ENCODE results near the gene ETV3.

ETV3 gene

DNA sequence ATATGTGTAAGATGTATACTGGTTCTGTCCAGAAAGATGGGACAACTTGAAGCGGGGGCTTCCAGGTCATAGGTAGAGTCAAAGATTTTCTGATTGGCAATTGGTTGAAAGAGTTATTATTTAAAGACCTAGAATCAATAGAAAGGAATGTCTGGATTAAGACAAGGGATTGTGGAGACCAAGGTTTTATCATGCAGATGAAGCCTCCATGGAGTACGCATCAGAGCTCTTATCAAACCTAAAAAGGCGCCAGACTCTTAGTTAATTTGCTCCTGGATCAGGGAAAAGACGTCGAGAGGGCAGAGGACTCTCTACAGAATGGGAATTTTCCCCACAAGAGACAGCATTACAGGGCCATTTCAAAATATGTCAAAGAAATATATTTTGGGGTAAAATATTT is 23.7 kb upstream of the ETV3 start:
- no peak for DNase-seq (ENCODE audit: low spot score)

DNA sequence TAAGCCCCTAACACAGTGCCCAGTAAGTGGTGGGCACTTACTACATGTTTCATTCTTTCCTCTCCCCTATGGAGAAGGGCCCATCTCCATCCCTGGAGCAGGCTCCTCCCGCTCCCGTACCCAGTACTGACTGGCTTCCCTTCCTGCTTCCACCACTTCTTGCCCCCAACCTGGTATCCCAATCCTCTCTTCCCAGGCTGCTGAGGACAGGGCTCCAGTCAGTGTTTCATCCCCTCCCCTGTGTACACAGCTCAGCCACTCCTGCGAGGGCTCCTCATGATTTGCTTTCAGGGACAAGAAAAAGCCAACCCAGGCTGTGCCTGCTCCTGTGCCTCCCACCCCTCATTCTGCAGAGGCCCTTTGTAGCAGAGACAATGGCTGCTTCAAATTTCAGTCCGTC is 20.8 kb upstream of the ETV3 start:
- no peak for DNase-seq (ENCODE audit: low spot score)

DNA sequence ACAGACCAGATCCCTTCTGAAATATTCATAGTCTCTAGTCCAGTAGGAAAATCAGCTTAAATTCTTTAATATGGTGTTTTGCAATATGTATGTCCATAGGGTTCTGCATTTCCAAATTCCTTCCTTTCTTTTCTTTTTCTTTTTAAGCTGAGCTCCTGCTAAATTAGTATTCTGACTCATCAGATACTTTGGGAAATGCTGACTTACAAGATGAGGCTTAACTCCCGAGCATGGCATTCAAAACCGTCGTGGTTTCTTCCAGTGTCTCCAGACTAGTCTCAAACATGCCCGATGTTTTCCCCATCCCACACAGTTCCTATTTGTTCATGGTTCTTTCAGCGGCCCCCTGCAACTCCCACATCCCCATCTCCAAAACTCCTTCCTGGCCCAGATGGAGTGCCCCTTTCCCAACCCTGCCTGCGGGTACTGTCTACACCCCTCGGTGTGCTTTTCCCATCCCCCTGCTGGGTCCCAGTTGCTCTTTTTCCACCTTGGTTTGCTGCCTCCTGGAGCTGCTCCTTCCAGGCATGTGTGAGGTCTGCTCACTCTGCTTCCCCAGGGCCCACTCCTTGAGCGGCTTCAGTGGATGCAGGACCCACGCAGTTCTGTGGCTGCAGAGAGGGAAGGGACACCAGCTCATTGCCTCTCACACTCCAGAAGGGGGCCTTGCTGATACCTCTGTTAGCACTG is 19.5 kb upstream of the ETV3 start:
- no peak for DNase-seq (ENCODE audit: low spot score)

DNA sequence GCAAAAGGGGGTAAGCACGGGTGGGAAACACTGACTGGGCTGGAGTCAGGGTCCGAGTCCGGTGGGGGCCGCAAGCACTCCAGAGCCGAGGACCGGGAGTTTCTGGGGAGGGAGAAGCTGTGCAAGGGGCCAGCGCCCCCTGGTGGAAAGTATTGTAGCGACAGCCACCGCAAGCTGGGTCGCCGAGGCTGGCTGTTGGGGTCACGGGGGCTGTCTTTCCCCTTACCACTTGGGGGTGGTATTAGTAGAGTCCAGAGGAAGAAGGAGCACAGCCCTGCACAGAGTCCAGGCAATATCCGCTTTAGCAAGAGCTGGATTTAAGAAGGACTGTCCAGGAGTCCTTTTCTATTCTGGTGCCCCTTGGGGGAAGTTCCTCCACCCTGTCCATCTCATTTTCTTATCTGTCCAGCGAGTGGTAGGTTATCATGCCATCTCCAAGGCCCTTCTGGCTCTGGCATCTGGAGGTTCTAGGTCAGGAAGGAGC is 17.9 kb upstream of the ETV3 start:
- DNase-seq (ENCODE audit: low spot score): peak; percentile 77

DNA sequence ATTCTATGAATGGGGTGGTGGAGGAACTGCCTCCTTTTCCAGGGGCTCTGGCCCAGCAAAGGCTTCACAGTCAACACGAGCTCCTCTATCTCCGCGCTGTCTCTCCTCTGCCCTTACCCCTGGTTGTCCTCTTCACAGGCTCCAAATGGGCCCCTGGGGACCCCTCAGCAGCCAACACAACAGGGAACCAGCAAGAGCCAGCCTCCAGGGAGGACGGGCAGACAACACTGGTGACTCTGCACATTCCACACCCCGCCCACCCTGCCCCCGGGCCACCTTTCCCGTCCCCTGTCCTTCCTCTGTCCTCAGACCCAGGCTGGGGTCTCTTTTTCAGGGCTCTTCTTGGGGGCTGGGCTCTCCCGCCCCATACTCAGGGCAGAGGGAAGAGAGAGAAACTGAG is 17.5 kb upstream of the ETV3 start:
- DNase-seq (ENCODE audit: low spot score): no peak

DNA sequence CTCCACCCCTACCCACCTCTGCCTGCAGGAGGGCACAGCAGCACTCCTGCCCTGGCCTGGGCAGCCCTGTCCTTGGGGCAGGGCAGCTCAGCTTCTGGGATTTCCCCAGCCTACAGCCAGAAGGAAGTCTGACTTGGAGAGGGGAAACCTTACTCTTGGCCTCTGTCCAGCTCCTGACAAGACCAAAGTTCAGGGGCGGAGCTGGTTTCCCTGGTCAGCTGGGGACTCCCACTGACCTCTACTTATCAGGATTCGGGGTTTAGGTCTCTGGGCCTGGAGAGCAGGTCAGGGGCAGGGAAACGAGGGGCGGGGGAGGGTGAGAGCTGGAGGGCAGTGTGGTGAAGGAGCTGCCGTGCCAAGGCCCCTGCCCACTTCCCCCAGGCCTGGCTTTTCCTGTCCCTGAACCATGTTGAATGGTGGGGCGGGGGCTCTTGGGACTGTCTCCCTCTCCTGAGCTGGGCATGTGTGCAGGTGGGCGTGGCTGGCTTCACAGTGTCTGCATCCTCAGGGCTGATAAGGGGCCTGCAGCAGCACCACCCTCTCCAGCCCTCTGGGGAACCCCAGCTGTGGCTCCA is 16.8 kb upstream of the ETV3 start:
- DNase-seq (ENCODE audit: low spot score): peak; percentile 77

DNA sequence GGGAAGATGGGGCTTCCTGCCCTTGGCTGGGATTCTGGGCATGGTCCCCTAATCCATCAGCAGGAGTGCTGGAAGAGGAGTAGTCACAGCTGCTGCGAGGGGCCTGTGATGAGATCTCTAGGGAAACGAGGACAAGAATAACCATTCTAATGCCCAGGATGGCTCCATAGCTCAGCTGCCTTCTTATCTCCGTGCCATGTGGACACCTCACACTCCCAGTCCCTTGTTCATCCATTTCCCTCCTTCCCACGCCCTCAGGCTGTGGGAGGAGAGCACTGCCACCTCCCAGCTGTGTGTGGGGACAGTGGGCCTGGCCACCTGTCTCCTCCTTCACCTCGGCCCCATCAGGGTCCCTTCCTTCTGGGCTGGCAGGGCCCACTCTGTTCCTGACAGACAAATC is 16.1 kb upstream of the ETV3 start:
- DNase-seq (ENCODE audit: low spot score): no peak

DNA sequence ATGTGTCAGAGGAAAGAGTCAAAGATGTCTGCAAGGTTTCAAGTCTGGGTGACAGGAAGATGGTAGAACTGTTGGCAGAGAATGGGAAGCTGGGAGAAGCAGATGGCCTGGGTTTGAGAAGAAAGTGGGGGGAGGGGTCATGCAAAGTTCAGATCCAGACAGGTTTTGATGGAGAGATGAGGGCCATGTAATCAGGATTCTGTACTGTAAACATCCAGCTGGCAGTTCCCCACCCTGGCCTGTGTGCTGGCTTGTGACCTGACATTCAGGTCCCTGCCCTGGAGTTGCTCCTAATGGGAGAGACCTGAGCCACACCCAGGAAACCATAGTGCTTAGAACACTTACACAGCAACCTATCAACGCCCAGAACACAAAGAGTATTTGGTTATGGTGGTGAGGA is 15.6 kb upstream of the ETV3 start:
- DNase-seq (ENCODE audit: low spot score): no peak

DNA sequence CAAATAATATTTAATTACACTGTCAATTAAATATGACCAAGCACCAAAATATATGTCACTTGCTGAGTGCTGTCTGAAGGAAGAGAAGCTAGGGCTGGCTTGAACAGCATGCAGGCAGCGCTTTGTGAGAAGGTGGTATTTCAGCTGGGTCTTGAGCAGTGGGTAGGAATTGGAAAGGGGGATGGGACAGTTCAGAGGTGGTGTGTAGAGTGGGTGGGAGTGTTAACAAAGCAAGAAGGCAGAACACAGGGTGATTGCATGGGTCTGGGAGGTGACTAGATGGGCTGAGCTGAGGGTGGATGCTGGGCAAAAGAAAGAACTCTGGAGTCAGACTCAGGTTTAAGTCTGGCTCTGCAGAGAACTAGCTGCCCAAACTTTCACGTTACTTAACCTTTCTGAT is 14.3 kb upstream of the ETV3 start:
- DNase-seq (ENCODE audit: low spot score): no peak

DNA sequence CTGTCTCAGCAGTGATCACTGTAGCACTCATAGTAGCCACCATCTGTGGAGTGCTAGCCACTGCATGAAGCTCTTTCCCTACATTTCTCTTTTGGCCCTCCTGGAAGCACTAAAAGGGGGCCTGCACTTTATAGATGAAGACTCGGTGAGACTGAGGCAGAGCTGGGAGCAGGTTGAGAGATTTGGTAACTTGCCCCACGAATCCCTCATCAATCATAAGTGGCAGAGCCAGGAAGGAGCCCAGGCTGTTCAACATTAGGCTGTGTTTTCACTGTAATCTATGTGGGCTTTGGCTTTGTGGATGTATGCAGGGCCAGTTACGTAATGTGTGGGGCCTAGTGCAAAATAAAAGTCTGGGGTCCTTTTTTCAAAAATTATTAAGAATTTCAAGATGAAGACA is 13.3 kb upstream of the ETV3 start:
- DNase-seq (ENCODE audit: low spot score): no peak

DNA sequence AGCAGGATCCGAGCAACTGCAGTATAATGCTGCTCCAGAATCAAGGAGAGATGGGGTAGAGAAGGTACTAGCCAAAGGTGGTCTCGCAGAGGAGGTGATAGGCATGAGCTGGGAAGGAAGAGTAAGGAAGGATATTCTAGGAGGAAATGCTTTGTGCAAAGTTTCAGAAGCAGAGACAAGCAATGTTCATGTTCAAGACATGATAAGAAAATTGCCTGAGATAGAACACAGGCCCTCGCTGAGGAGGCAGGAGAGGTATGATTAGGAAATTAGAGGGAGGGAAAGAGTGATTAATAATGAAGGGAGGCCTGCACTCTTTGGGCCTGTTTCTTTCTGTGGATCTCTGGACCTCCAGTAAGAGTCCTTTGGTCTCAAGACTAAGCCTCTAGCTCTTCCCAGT is 12.9 kb upstream of the ETV3 start:
- DNase-seq (ENCODE audit: low spot score): no peak

DNA sequence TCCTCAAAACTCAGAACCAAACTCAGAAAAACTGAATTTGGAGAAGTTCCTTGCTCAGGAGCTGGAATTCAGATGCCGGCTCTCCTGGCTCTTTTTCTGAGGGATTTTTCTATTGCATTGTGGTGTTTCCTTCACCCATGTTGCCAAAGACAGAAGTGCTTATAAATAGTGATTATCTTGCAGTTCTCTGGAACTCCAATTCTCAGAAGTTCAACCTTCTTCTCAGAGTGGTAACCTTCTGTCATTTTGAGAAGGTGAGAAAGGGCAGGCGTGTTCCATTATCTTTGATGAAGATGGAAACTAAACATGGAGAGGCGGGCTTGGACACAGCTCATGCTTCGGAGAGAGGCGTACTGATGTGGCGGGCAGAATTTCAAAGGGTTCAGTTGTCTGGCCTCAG is 12.4 kb upstream of the ETV3 start:
- DNase-seq (ENCODE audit: low spot score): no peak

DNA sequence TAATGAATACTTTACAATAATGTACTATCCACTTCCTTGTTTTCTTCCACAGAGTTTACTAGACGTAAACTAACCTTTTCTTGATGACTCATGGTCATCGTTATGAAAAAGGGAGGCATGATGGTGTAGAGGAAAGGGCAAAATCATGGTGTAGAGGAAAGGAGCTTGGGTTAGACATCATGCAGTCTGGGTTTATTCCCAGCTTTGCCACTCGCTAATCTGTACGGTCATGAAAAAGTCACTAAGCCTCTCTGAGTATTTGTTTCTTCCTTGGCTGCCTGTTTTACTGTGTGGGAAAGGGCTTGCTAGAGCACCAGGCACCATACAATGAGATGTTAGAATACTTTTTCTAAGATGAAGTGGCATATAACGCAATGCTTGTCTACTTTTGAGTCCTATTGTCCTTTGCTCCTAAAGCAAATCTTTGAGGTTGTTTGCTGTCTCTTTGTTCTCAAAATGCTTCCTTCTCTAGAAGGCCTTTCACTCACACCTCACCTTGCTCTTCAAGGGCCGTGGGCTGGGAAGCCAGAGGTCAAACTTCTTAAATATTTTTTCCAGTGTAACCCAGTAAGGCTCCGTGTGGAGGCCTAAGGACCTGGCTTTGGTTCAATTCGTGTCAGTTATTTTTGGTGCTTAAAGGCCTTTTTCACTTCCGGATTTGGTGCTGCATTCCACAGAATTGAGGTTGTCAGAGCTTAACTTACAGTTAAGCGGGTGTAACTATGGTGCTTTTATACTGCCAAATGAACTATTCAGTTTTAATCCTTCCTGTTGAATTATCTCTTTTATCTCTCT is 9.9 kb upstream of the ETV3 start:
- no peak for DNase-seq (ENCODE audit: low spot score)

DNA sequence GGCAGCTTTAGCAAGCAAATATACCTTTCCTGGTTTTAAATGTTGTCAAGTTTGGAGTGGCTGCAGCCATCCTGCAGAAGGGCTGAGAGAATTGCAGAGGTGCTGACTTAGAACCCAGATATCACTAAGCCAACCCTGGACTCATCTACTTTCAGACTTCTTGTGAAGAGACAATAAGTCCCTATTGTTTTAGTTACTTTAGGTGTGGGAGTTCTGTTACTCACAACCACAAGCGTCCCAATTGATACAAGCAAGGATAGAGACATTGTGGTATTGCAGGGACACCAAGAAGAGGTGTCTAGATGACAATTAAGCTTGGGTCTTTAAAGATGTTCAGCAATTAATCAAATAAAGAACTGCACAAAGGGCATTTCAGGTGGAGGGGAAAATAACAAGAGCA is 8.8 kb upstream of the ETV3 start:
- DNase-seq (ENCODE audit: low spot score): no peak

DNA sequence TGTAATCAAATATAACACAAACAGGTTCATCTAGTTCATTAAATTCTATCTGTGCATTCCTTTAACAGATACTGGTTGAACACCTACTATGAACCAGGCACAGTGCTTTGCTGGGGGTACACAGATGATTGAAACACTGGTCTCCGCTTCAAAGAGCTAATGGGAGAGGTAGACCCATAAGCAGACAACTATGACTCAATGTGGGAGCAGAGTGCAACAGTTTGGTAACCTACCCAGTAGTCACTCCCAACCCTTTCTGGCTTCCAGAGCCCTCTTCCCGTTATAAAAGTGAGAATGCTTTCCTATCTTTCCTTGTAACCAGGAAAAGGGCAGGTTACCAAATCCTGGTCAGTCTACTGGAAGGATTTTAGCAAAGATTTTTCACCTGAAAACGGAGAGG is 8.0 kb upstream of the ETV3 start:
- DNase-seq (ENCODE audit: low spot score): no peak

DNA sequence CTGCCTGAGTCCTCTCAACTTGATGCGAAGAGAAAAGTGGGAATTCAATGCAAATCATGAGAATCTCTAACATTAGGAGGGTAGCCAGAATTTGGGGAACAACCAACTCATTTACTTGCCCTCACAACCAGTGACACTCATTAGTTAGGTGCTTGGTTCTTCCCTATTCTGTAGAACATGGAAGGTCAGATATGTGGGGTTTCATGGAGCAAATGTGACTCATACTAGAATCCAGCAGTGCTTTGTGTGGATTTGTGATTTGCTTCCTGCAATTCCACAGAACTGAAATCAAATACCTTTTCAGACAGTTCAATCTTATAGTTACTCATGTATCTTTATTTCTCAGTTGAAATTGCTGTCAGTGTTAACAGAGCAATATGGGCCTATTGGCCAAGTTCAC is 6.9 kb upstream of the ETV3 start:
- DNase-seq (ENCODE audit: low spot score): no peak

DNA sequence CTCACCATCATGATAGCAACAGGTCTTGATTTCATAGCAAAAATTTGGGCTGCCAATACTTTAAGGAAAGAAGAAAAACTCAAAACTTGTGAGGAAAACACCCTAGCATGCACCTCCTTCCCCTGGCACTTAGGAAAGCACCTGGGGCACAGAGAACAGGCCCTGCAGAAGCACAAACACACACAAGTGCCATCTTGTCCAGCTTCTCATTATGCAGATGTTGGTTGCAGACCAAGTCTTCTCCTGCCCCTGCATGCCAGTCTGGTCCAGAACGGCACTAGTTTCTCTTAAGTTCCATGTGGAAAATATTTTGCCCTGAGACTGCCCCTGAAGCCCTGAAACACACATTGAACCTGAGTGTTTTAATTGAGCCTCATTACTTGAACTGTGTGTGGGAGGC is 6.3 kb upstream of the ETV3 start:
- DNase-seq (ENCODE audit: low spot score): no peak

DNA sequence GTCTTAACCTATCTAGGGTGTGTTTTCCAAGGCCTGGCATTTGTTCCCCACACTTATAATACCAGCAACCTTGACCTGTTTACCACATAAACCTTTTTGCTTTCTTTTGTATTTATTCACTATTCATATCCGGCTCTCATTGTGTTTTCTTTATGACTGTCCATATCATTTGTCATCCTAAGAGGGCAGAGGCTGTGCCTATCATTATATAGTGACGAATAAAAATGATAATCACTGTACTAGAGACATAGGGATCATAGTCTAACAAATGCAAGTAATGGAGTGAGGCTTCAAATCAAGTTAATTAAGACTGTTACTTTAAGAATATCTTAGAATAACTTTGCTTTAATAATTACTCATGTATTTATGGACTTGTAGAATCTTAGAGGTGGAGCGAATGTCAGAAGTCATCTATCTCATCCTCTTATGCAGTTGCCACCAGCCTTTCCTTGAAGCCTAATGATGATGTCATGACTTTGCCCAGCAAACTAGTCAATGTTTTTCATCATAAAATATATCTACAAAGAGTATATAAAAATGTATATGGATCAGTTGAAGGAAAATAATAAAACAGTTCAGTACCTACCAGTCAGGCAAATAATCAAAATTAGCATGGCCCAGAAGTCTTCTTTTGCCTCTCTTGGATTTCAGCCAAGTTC is 4.7 kb upstream of the ETV3 start:
- no peak for DNase-seq (ENCODE audit: low spot score)

DNA sequence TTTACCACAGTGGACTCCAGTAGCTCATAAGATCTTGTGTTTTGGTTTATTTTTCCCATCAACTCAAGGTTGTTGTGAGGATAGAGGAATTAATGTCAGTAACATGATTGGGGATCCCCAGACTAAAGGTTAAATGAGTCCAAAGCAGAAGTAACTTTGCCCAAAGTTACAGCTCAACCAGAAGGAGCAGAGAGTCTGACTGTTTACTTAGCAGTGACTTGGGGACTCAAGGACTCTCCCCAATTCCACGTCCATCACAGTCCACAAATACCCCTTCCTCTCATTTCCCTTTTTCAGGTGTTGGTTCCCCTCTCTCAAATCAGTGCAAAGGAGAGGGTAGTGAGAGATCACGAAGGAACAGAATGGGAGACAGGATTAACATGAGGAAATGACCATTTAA is 4.0 kb upstream of the ETV3 start:
- no peak for DNase-seq (ENCODE audit: low spot score)

DNA sequence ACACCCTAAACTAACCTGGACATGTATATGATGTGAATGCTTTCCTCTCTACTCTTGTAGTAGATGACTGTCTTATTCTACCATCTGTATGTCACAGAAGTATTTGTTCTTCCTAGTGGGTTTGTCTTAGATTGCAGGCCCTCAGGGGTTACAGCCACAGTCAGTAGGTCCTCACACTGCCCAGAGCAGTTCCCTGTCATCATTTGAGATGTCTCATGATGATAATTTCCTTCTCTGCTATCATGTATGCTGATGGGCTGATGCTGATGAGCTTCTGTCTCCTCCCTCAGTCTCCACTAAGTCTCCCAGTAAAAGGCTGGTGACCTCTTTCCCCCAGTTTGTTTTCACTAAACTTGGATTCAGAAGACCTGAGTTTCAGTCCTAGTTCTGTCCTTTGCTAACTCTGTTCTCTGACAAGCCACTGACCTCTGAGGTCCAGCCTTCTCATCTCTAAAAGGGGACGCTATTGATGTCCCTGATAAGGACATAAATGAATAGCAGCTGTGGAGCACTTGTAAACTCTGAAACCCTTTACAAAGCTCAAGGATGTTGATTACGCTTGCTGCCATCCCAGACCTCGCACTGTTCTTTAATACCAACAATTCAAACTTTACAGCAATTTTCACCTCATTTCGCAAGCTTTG is 3.1 kb upstream of the ETV3 start:
- DNase-seq (ENCODE audit: low spot score): no peak

DNA sequence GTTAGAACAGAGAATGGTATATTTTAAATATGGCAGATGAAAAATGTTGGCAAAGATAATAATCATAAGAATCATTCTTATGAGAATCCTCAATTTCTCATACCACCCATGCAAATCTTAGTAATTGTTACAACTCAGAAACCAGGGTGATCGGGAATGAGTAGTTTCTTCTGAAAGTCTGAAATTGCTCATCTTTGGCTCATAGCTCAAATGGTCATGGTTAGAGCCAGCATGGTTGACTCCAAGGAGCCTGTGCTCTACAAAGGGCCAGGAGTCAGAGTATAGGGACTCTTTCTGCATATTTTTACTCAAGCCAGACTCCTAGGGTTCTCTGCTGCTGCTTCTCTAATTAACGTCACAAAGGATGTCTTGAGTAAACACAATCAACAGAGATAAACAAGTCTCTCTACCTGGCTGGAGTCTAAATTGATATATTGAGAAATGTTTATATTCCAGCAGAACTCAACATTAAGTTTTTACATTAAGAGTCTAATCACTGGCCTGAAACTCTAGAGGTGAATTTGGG is 1.9 kb upstream of the ETV3 start:
- DNase-seq (ENCODE audit: low spot score): no peak

DNA sequence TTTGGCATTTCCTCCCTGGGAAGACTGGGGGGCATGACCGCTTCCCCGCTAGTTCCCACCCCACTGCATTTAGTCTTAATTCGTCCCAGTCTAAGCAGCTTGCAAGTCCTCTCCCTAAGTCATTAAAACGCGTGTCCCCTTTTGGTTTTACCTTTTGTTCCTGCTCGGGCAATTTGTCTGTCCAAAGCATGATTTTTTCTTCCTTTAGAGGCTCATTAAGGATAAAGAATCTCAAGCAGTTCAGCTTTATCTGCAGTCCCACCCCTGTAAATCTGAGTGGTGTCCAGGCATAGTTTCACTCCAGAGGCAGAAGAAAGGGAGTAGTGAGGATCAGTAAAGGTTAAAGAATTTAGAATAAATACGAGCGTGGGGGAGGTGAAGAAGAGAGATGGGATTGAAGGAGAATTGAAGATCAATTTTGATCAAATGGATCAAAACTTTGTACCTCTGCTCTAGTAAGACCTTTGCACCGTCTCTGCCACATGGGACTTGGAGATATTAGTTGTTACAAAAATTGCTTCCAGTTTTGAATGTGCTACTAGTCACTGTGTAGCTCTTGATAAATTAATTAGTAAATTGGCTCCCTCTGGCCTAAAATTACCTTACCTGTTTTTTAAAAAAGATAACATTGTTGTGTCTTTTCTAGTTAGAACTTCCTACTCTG is 989 bp upstream of the ETV3 start:
- DNase-seq (ENCODE audit: low spot score): no peak

All from kidney capillary endothelial cell (primary cell).